Astrocyte (in vitro differentiated cells and primary cell): Measurements from ENCODE around the gene UNC5A. TPM values are rescaled to one million over a fixed set of nuclear protein-coding genes. Genes with fewer than 3 reads are reported as not detected.

Experiments
- DNase-seq: peaks from one replicate; pipeline ENCODE4 v3.0.0-alpha.2; 2010; ENCODE audit warnings: low read depth
- FAIRE-seq: peaks from 2 replicates; lab custom pipeline; 2011; peaks lifted over from hg19 to GRCh38; lab: Jason Lieb, UNC
- H2AFZ ChIP-seq: 2 replicates; pipeline ENCODE4 v1.6.0; 2012; ENCODE audit warnings: low read depth, low read length, inconsistent platforms
- H3K27ac ChIP-seq: 2 replicates; pipeline ENCODE4 v1.5.1; 2011; ENCODE audit warnings: low read depth, low read length, inconsistent platforms
- H3K27me3 ChIP-seq: 2 replicates; pipeline ENCODE4 v1.6.0; 2011; ENCODE audit warnings: low read length, inconsistent platforms; ENCODE audit not compliant: insufficient read depth
- H3K36me3 ChIP-seq: 2 replicates; pipeline ENCODE4 v1.5.1; 2011; ENCODE audit warnings: low read length, inconsistent platforms; ENCODE audit not compliant: insufficient read depth
- H3K4me1 ChIP-seq: 2 replicates; pipeline ENCODE4 v1.5.1; 2011; ENCODE audit warnings: low read length, inconsistent platforms; ENCODE audit not compliant: insufficient read depth
- H3K4me2 ChIP-seq: 2 replicates; pipeline ENCODE4 v1.6.0; 2012; ENCODE audit warnings: low read length, inconsistent platforms
- H3K4me3 ChIP-seq: 2 replicates; pipeline ENCODE4 v1.5.1; 2011; ENCODE audit warnings: low read depth, mild to moderate bottlenecking, low read length, inconsistent platforms; ENCODE audit not compliant: insufficient read depth
- H3K79me2 ChIP-seq: 2 replicates; pipeline ENCODE4 v1.6.0; 2012; ENCODE audit warnings: mild to moderate bottlenecking, low read length, inconsistent platforms; ENCODE audit not compliant: insufficient read depth
- H3K9ac ChIP-seq: 2 replicates; pipeline ENCODE4 v1.6.0; 2012; ENCODE audit warnings: mild to moderate bottlenecking, low read length, inconsistent platforms
- H3K9me3 ChIP-seq: 2 replicates; pipeline ENCODE4 v1.5.1; 2012; ENCODE audit warnings: low read depth, mild to moderate bottlenecking, low read length, inconsistent platforms; ENCODE audit not compliant: insufficient read depth
- H4K20me1 ChIP-seq: 2 replicates; pipeline ENCODE4 v1.6.0; 2012; ENCODE audit warnings: low read length, inconsistent platforms; ENCODE audit not compliant: insufficient read depth
- H3K27ac Mint-ChIP-seq: one replicate; pipeline ENCODE4 v1.8.0; 2021; ENCODE audit warnings: mild to moderate bottlenecking, mixed read lengths; ENCODE audit not compliant: unreplicated experiment
- H3K27me3 Mint-ChIP-seq: one replicate; pipeline ENCODE4 v1.8.0; 2021; ENCODE audit warnings: low read depth, mixed read lengths; ENCODE audit not compliant: unreplicated experiment
- H3K36me3 Mint-ChIP-seq: one replicate; pipeline ENCODE4 v1.8.0; 2021; ENCODE audit warnings: low read depth, mixed read lengths; ENCODE audit not compliant: unreplicated experiment
- H3K4me1 Mint-ChIP-seq: one replicate; pipeline ENCODE4 v1.8.0; 2021; ENCODE audit warnings: low read depth, mixed read lengths; ENCODE audit not compliant: unreplicated experiment
- H3K4me3 Mint-ChIP-seq: one replicate; pipeline ENCODE4 v1.8.0; 2021; ENCODE audit warnings: mild to moderate bottlenecking, moderate library complexity, mixed read lengths; ENCODE audit not compliant: unreplicated experiment
- H3K9me3 Mint-ChIP-seq: one replicate; pipeline ENCODE4 v1.8.0; 2021; ENCODE audit warnings: mild to moderate bottlenecking, mixed read lengths; ENCODE audit not compliant: unreplicated experiment
- EZH2 ChIP-seq: IDR thresholded peaks from 2 replicates; pipeline ENCODE4 v1.6.1; 2012; ENCODE audit warnings: mild to moderate bottlenecking, low read length, inconsistent platforms; ENCODE audit not compliant: insufficient read depth
- total RNA-seq: library from RNA; stranded (reverse); gene quantifications from 2 replicates; pipeline ENCODE4 v1.2.1, GENCODE V29; 2021
- TF ChIP-seq, protein P1 (sequence below): IDR thresholded peaks from 2 replicates; pipeline ENCODE4 v1.5.1; 2011; ENCODE audit warnings: low read depth, mild to moderate bottlenecking, inconsistent platforms, low read length, moderate library complexity; ENCODE audit not compliant: insufficient read depth

The UNC5A gene
- total RNA-seq, 1 donor from 2014 or later: 0.70 TPM

DNA sequence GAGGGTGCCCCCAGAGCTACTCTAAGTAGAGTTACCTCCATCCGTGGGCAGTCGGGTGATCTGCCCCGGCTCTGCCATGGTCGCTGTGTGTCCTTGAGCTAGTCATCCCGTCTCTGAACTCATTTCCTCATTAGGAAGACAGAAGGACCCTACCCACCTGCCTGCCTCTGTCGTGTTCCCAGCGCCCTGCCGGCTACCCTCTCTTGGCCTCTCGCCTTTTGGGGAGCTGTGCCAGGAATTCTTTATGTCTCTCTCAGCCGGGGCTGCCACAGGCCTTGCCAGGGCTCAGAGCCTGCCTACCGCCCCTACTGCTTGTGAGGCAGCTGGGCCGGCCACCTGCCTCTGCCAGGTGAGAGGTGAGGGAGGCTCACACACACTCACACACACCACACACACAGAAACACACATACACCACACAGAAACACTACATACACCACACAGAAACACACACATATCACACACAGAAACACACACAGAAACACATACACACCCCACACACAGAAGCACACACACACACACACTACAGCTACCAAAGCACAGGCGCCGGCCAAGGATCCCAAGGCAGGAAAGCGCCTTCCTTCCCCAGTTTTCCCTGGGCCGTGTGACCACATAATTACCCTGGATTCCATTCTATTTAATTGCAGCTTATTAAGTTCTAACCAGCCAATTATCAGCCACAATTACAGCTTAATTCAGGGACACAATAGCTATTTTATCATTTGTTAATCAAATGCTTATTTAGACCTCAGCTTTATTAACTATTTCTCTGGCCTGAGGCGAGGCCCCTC is 41.7 kb downstream of the UNC5A start:
- H3K36me3 Mint-ChIP-seq: no peaks in the 10 kb centered on the region
- no peak for FAIRE-seq
- peaks cover 4% of the 10 kb centered on the region for H3K4me1 Mint-ChIP-seq
- no peaks in the 10 kb centered on the region for H3K36me3 ChIP-seq
- no peaks in the 10 kb centered on the region for H3K9me3 Mint-ChIP-seq
- H2AFZ ChIP-seq: no peak overlapping the region
- TF ChIP-seq, protein P1, sequence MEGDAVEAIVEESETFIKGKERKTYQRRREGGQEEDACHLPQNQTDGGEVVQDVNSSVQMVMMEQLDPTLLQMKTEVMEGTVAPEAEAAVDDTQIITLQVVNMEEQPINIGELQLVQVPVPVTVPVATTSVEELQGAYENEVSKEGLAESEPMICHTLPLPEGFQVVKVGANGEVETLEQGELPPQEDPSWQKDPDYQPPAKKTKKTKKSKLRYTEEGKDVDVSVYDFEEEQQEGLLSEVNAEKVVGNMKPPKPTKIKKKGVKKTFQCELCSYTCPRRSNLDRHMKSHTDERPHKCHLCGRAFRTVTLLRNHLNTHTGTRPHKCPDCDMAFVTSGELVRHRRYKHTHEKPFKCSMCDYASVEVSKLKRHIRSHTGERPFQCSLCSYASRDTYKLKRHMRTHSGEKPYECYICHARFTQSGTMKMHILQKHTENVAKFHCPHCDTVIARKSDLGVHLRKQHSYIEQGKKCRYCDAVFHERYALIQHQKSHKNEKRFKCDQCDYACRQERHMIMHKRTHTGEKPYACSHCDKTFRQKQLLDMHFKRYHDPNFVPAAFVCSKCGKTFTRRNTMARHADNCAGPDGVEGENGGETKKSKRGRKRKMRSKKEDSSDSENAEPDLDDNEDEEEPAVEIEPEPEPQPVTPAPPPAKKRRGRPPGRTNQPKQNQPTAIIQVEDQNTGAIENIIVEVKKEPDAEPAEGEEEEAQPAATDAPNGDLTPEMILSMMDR: no peak
- DNase-seq: no peak
- H3K4me3 ChIP-seq: no peak overlapping the region
- no peaks in the 10 kb centered on the region for H3K9me3 ChIP-seq
- peaks cover 48% of the 10 kb centered on the region for H3K27me3 Mint-ChIP-seq
- no peak overlapping the region for H3K9ac ChIP-seq
- no peak overlapping the region for H3K4me3 Mint-ChIP-seq
- H3K27me3 ChIP-seq: peaks cover 7% of the 10 kb centered on the region
- H3K27ac Mint-ChIP-seq: no peak overlapping the region
- no peaks in the 10 kb centered on the region for H3K4me1 ChIP-seq
- H3K4me2 ChIP-seq: no peak overlapping the region
- H3K27ac ChIP-seq: no peak overlapping the region
- no peaks in the 10 kb centered on the region for H4K20me1 ChIP-seq
- H3K79me2 ChIP-seq: no peaks in the 10 kb centered on the region

DNA sequence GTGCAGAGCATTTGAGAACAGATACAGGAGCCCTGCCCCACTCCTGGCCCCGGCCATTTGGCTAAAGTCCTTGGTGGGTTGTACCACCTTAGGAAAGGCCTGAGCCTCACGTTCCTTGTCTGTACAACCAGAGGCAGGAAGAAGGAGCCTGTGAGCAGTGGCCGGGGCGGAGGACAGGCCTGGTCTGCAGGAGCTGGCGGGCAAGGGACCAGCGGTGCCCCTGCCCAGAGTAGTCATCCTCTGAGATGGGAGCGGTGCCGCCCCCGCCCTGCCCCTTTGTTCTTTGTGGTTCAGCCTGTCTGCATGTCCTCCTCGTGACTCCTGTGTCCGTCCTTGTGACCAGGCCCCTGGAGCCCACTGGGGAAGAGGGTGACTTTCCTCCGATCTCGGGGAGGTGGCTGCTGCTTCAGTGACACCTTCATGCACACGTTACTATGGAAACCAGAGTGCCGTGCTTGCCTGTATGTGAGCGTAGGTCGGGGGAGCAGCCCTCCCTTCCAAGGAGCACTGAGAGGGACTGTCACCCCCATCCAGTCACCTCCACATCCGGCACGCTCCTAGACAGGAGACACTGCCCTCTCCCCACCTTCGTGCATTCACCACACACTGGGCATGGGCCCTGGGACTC is 42.9 kb downstream of the UNC5A start:
- H3K4me1 ChIP-seq: no peaks in the 10 kb centered on the region
- no peak for DNase-seq

More for the DNA sequence above, 42.9 kb downstream of the UNC5A start:
- Histone ChIP-seq H4K20me1 (no peaks in the 10 kb centered on the region), H3K9me3 (no peaks in the 10 kb centered on the region), H3K27ac (no peak overlapping the region), H2AFZ (no peak overlapping the region), H3K36me3 (no peaks in the 10 kb centered on the region), H3K9ac (no peak overlapping the region), H3K4me3 (no peak overlapping the region), H3K27me3 (peaks cover 11% of the 10 kb centered on the region), H3K4me2 (no peak overlapping the region), H3K79me2 (no peaks in the 10 kb centered on the region)
- no peak for TF ChIP-seq EZH2
- TF ChIP-seq, protein P1: no peak
- H3K27me3 Mint-ChIP-seq: peaks cover 60% of the 10 kb centered on the region
- H3K9me3 Mint-ChIP-seq: no peaks in the 10 kb centered on the region
- H3K36me3 Mint-ChIP-seq: no peaks in the 10 kb centered on the region
- no peak overlapping the region for H3K4me3 Mint-ChIP-seq
- FAIRE-seq: no peak
- H3K27ac Mint-ChIP-seq: no peak overlapping the region
- H3K4me1 Mint-ChIP-seq: peaks cover 4% of the 10 kb centered on the region
